MM.1S (cell line): Measurements from ENCODE around the gene RALGDS.

ENCODE experiments used
- DNase-seq: peaks from one replicate; pipeline ENCODE4 v3.0.0-alpha.2; 2015
- H2AFZ ChIP-seq: fragments of 300-600 bp; sonication (generic); 2 replicates; pipeline ENCODE4 v1.6.0; 2016; ENCODE audit warnings: antibody characterized with exemption, low read length
- H3F3A ChIP-seq: fragments of 300-600 bp; sonication (generic); 2 replicates; pipeline ENCODE4 v1.6.1; 2016; ENCODE audit warnings: mild to moderate bottlenecking, antibody characterized with exemption, low read length, moderate library complexity, mixed read lengths; ENCODE audit not compliant: insufficient read depth
- H3K27ac ChIP-seq: fragments of 300-600 bp; sonication (generic); 2 replicates; pipeline ENCODE4 v1.5.1; 2016; ENCODE audit warnings: mild to moderate bottlenecking, low read length
- H3K27me3 ChIP-seq: fragments of 300-600 bp; sonication (generic); replicated peaks from 2 replicates; pipeline ENCODE4 v1.6.0; 2016; ENCODE audit warnings: low read length; ENCODE audit not compliant: insufficient read depth
- H3K36me3 ChIP-seq: fragments of 300-600 bp; sonication (generic); replicated peaks from 2 replicates; pipeline ENCODE4 v1.6.1; 2016; ENCODE audit warnings: mild to moderate bottlenecking, low read length, mixed read lengths; ENCODE audit not compliant: insufficient read depth
- H3K4me1 ChIP-seq: fragments of 300-600 bp; sonication (generic); 2 replicates; pipeline ENCODE4 v1.6.1; 2016; ENCODE audit warnings: low read length, mixed read lengths
- H3K4me2 ChIP-seq: fragments of 300-600 bp; sonication (generic); 2 replicates; pipeline ENCODE4 v1.6.0; 2016; ENCODE audit warnings: low read depth, low read length
- H3K4me3 ChIP-seq: fragments of 300-600 bp; sonication (generic); 2 replicates; pipeline ENCODE4 v1.5.1; 2016; ENCODE audit warnings: low read length, mixed read lengths
- H3K79me2 ChIP-seq: fragments of 300-600 bp; sonication (generic); 2 replicates; pipeline ENCODE4 v1.6.1; 2016; ENCODE audit warnings: mixed run types, low read length, mixed read lengths
- H3K9ac ChIP-seq: fragments of 300-600 bp; sonication (generic); 2 replicates; pipeline ENCODE4 v1.6.1; 2016; ENCODE audit warnings: low read length, mixed read lengths
- H3K9me2 ChIP-seq: fragments of 300-600 bp; sonication (generic); replicated peaks from 2 replicates; pipeline ENCODE4 v1.6.1; 2016; ENCODE audit warnings: mild to moderate bottlenecking, low read length, mixed read lengths; ENCODE audit not compliant: insufficient read depth
- H3K9me3 ChIP-seq: fragments of 300-600 bp; sonication (generic); replicated peaks from 2 replicates; pipeline ENCODE4 v1.6.1; 2016; ENCODE audit warnings: mild to moderate bottlenecking, low read length, mixed read lengths; ENCODE audit not compliant: insufficient read depth
- H4K20me1 ChIP-seq: fragments of 300-600 bp; sonication (generic); 2 replicates; pipeline ENCODE4 v1.6.1; 2016; ENCODE audit warnings: mild to moderate bottlenecking, low read length, moderate library complexity, mixed read lengths; ENCODE audit not compliant: insufficient read depth
- EZH2 ChIP-seq: fragments of 300-600 bp; sonication (generic); optimal IDR thresholded peaks from 2 replicates; pipeline ENCODE3; 2017; ENCODE audit warnings: low read depth, mild to moderate bottlenecking, antibody characterized with exemption, low read length, mixed read lengths
- EZH2phosphoT487 ChIP-seq: fragments of 300-600 bp; sonication (generic); IDR thresholded peaks from 2 replicates; pipeline ENCODE4 v1.6.1; 2018; ENCODE audit warnings: antibody characterized with exemption, low read length
- TF ChIP-seq, protein P1 (sequence below): fragments of 300-600 bp; sonication (generic); IDR thresholded peaks from 2 replicates; pipeline ENCODE4 v1.5.1; 2016; ENCODE audit warnings: antibody characterized with exemption, low read length, mixed read lengths

Gene RALGDS

GRCh38 chr9:133107245-133107722, 13.8 kb downstream of the RALGDS start:
- Histone ChIP-seq H3K79me2 (no peaks in the 10 kb centered on the region), H3K9me2 (no peaks in the 10 kb centered on the region), H2AFZ (no peak overlapping the region), H3K4me2 (no peak overlapping the region), H3K36me3 (no peaks in the 10 kb centered on the region), H3K4me3 (no peak overlapping the region), H3F3A (no peaks in the 10 kb centered on the region), H3K27ac (no peak overlapping the region), H4K20me1 (no peaks in the 10 kb centered on the region), H3K9me3 (no peaks in the 10 kb centered on the region), H3K27me3 (no peaks in the 10 kb centered on the region), H3K4me1 (no peaks in the 10 kb centered on the region), H3K9ac (no peak overlapping the region)
- DNase-seq, result no peak
- no peak for TF ChIP-seq EZH2
- TF ChIP-seq, protein P1, sequence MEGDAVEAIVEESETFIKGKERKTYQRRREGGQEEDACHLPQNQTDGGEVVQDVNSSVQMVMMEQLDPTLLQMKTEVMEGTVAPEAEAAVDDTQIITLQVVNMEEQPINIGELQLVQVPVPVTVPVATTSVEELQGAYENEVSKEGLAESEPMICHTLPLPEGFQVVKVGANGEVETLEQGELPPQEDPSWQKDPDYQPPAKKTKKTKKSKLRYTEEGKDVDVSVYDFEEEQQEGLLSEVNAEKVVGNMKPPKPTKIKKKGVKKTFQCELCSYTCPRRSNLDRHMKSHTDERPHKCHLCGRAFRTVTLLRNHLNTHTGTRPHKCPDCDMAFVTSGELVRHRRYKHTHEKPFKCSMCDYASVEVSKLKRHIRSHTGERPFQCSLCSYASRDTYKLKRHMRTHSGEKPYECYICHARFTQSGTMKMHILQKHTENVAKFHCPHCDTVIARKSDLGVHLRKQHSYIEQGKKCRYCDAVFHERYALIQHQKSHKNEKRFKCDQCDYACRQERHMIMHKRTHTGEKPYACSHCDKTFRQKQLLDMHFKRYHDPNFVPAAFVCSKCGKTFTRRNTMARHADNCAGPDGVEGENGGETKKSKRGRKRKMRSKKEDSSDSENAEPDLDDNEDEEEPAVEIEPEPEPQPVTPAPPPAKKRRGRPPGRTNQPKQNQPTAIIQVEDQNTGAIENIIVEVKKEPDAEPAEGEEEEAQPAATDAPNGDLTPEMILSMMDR, result no peak
- TF ChIP-seq EZH2phosphoT487, result no peak

GRCh38 chr9:133106511-133107244, 14.4 kb downstream of the RALGDS start:
- H3K9me3 ChIP-seq, result no peaks in the 10 kb centered on the region
- no peaks in the 10 kb centered on the region for H3F3A ChIP-seq
- TF ChIP-seq EZH2phosphoT487, result no peak
- no peak for TF ChIP-seq EZH2
- TF ChIP-seq, protein P1, result no peak
- no peaks in the 10 kb centered on the region for H4K20me1 ChIP-seq
- no peaks in the 10 kb centered on the region for H3K79me2 ChIP-seq
- H3K4me1 ChIP-seq, result no peaks in the 10 kb centered on the region
- no peak overlapping the region for H3K9ac ChIP-seq
- H3K9me2 ChIP-seq, result no peaks in the 10 kb centered on the region
- H3K27me3 ChIP-seq, result no peaks in the 10 kb centered on the region
- no peak overlapping the region for H3K4me2 ChIP-seq
- no peak overlapping the region for H3K27ac ChIP-seq
- H3K4me3 ChIP-seq, result no peak overlapping the region
- no peak overlapping the region for H2AFZ ChIP-seq
- H3K36me3 ChIP-seq, result no peaks in the 10 kb centered on the region
- DNase-seq, result no peak

DNA sequence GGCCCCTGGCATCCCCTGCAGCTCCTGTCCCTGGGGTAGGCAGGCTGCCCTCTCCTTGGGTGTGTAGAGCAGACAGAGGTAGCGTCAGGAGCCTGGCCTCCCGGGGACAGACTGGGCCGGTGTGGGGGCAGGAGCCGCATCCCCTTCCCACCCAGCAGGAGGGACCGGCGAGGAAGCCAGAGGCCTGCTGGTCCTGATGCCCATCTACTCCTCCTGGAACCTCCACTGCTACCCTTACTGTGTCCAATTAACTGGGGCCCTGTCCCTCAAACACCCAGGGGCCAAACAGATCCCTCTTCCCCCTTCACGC, 15.6 kb downstream of the RALGDS start:
- Histone ChIP-seq H4K20me1 (no peaks in the 10 kb centered on the region), H2AFZ (no peak overlapping the region), H3K9me3 (no peaks in the 10 kb centered on the region), H3K9ac (no peak overlapping the region), H3K27me3 (no peaks in the 10 kb centered on the region), H3F3A (no peaks in the 10 kb centered on the region), H3K79me2 (no peaks in the 10 kb centered on the region), H3K9me2 (no peaks in the 10 kb centered on the region), H3K4me3 (no peak overlapping the region), H3K4me1 (no peaks in the 10 kb centered on the region), H3K36me3 (no peaks in the 10 kb centered on the region), H3K4me2 (no peak overlapping the region), H3K27ac (no peak overlapping the region)
- TF ChIP-seq EZH2 (no peak), EZH2phosphoT487 (no peak)
- DNase-seq, result no peak
